Esophagus muscularis mucosa (tissue), 4 donors: ENCODE results near the gene LRRC4C. TPM values are rescaled to one million over a fixed set of nuclear protein-coding genes. Genes with fewer than 3 reads are reported as not detected.

Source experiments
- DNase-seq: peaks from one replicate; pipeline ENCODE4 v3.0.0-alpha.2; 2017; ENCODE audit errors: extremely low spot score
- H3K27ac ChIP-seq, 4 donors: fragments of 200-600 bp; sonication (generic); replicated peaks in 1 of 4; 1 replicate in 3 of 4; 2 replicates in 1 of 4; pipeline ENCODE4 v1.5.1; 2016 to 2019; ENCODE audit warnings: mild to moderate bottlenecking in 1 of 4
- H3K27me3 ChIP-seq, 4 donors: fragments of 200-600 bp; sonication (generic); one replicate each; pipeline versions ENCODE4 v1.5.1 to v1.6.0; 2016 to 2019
- H3K36me3 ChIP-seq, 4 donors: fragments of 200-600 bp; sonication (generic); one replicate each; pipeline ENCODE4 v1.5.1; 2016 to 2019
- H3K4me1 ChIP-seq, 4 donors: fragments of 200-600 bp; sonication (generic); one replicate each; pipeline ENCODE4 v1.5.1; 2016 to 2019
- H3K4me3 ChIP-seq, 4 donors: fragments of 200-600 bp; sonication (generic); 1 replicate in 2 of 4; 2 replicates in 2 of 4; pipeline ENCODE4 v1.5.1; 2016 to 2019; ENCODE audit warnings: mild to moderate bottlenecking in 4 of 4, moderate library complexity in 1 of 4
- H3K9me3 ChIP-seq, 4 donors: fragments of 200-600 bp; sonication (generic); 1 replicate in 3 of 4; 2 replicates in 1 of 4; pipeline ENCODE4 v1.5.1; 2016 to 2019
- EP300 ChIP-seq: sonication (generic); formaldehyde crosslinking; IDR thresholded peaks from one replicate; pipeline ENCODE4 v1.6.1; 2017; ENCODE audit warnings: antibody characterized with exemption
- POLR2A ChIP-seq: fragments of 450-650 bp; IDR thresholded peaks from one replicate; pipeline ENCODE4 v1.6.1; 2017; ENCODE audit warnings: antibody characterized with exemption, moderate library complexity, mild to moderate bottlenecking, low read depth
- POLR2AphosphoS5 ChIP-seq, 2 donors: sonication (generic); formaldehyde crosslinking; IDR thresholded peaks; one replicate each; pipeline ENCODE4 v1.6.1; 2017; ENCODE audit warnings: antibody characterized with exemption in 2 of 2
- WGBS: methylation state at CpG from one replicate; pipeline ENCODE4 v1.1.5; 2018; 5-methylcytosine and 5-hydroxymethylcytosine counted together
- intact Hi-C: fragments of 100-400 bp; cut with DNase I; formaldehyde crosslinking; loops from one replicate; pipeline ENCODE4 v1.15.1; 2023
- total RNA-seq, 4 donors: library from RNA; depleted of rRNA; stranded (reverse); fragments of >200 nt; gene quantifications; one replicate each; pipeline versions ENCODE4 v1.1.0 to v1.2.1, GENCODE V29; 2016
- TF ChIP-seq, protein P1 (sequence below), 3 experiments: fragments of 200-600 bp in 2 of 3; fragments of 450-650 bp in 1 of 3; sonication (generic) in 2 of 3; IDR thresholded peaks; one replicate each; pipeline ENCODE4 v1.5.1; 2017 to 2019; ENCODE audit warnings: antibody characterized with exemption in 3 of 3, mild to moderate bottlenecking in 2 of 3, moderate library complexity in 1 of 3

The LRRC4C gene
- total RNA-seq, 4 donors from 2014 or later = 1.2 to 4.0 (median 2.2) TPM

DNA sequence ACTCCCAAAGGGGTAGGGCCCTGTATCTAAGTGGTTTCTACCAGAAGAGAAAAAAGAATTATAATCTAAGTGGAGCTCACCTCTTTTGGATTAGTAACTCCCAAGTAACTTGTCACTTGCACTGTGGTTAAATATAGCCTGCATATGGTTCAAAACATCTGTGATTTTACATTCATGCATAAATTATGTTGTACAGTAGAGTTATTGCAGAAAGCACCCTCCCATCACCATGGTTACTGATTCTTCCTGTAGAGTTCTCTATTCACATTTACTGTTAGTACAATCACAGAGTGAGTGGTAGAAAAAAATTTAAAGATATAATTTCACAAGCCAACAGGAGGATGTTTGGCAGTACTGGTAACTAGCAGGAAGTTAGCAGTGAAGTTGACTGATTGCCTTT lies 80.4 kb downstream of the LRRC4C start:
- no peak overlapping the region for H3K4me3 ChIP-seq
- intact Hi-C loops = no loop called here
- H3K9me3 ChIP-seq = no peaks in the 10 kb centered on the region
- no peak for DNase-seq
- no peaks in the 10 kb centered on the region for H3K4me1 ChIP-seq
- H3K36me3 ChIP-seq = no peaks in the 10 kb centered on the region
- H3K27ac ChIP-seq = no peak overlapping the region
- TF ChIP-seq POLR2A (no peak), POLR2AphosphoS5 (IDR thresholded peaks at IDR 0.05) (no peak)
- H3K27me3 ChIP-seq = no peaks in the 10 kb centered on the region

DNA sequence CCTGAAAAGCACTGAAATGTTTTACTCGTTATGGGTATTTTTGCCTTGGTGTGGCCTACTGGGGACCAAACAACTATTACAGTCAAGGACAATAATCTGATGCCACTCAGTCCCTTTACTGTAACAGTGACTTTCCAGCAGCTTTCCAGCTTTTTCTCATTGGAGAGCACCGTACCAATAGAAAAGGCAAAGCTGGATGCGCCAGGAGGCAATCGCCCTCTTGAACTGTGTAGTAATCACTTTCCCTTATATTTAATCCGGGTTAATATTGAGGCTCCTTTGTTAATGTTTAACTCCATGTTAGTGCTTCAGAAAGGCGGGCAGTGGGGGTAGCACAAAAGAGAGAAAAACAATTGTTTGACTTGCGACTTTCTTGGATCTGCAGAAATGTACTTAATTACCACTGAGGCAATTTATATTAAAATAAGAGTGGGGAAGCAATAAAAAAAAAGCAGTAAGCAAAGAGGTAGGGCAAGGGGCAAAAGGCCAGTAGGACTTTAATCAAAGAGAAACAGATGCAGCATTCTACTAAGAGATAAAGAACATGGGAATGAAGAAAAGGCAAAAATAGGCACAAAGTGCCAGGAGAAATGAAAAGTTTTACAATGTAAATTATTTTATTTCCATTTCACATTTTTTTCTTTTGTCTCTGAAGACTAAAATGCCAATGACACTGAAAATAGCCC lies 81.6 kb downstream of the LRRC4C start:
- Histone ChIP-seq H3K4me1 (no peaks in the 10 kb centered on the region), H3K36me3 (no peaks in the 10 kb centered on the region), H3K4me3 (no peak overlapping the region), H3K27me3 (no peaks in the 10 kb centered on the region), H3K9me3 (no peaks in the 10 kb centered on the region), H3K27ac (no peak overlapping the region)
- no peak for TF ChIP-seq EP300
- TF ChIP-seq POLR2AphosphoS5 (IDR thresholded peaks at IDR 0.05) = no peak
- TF ChIP-seq, protein P1, sequence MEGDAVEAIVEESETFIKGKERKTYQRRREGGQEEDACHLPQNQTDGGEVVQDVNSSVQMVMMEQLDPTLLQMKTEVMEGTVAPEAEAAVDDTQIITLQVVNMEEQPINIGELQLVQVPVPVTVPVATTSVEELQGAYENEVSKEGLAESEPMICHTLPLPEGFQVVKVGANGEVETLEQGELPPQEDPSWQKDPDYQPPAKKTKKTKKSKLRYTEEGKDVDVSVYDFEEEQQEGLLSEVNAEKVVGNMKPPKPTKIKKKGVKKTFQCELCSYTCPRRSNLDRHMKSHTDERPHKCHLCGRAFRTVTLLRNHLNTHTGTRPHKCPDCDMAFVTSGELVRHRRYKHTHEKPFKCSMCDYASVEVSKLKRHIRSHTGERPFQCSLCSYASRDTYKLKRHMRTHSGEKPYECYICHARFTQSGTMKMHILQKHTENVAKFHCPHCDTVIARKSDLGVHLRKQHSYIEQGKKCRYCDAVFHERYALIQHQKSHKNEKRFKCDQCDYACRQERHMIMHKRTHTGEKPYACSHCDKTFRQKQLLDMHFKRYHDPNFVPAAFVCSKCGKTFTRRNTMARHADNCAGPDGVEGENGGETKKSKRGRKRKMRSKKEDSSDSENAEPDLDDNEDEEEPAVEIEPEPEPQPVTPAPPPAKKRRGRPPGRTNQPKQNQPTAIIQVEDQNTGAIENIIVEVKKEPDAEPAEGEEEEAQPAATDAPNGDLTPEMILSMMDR (IDR thresholded peaks at IDR 0.05) = no peak
- TF ChIP-seq POLR2A = no peak
- no peak for DNase-seq
- WGBS = 90% methylated on average over 7 of the region's 7 CpGs
- intact Hi-C loops = no loop called here

DNA sequence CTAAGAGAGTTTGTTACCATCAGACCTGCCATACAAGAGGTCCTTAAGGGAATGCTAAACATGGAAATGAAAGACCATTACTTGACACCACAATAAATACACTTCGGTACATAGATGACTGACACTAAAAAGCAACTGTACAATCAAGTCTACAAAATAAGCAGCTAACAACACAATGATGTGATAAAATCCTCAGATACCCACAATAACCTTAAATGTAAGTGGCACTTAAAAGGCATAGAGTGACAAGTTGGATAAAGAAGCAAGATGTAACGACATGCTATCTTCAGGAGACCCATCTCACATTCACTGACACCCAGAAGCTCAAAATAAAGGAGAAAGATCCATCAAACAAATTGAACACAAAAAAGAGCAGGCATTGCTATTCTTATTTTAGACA lies 107.6 kb downstream of the LRRC4C start:
- TF ChIP-seq, protein P1 (IDR thresholded peaks at IDR 0.05) = no peak
- TF ChIP-seq EP300 (no peak), POLR2A (no peak), POLR2AphosphoS5 (IDR thresholded peaks at IDR 0.05) (no peak)
- Histone ChIP-seq H3K27me3 (no peaks in the 10 kb centered on the region), H3K4me1 (no peaks in the 10 kb centered on the region), H3K9me3 (no peaks in the 10 kb centered on the region), H3K36me3 (no peaks in the 10 kb centered on the region), H3K27ac (no peak overlapping the region), H3K4me3 (no peak overlapping the region)
- DNase-seq = no peak
- intact Hi-C loops = no loop called here
- 50% methylated on average over 2 of the region's 2 CpGs for WGBS

DNA sequence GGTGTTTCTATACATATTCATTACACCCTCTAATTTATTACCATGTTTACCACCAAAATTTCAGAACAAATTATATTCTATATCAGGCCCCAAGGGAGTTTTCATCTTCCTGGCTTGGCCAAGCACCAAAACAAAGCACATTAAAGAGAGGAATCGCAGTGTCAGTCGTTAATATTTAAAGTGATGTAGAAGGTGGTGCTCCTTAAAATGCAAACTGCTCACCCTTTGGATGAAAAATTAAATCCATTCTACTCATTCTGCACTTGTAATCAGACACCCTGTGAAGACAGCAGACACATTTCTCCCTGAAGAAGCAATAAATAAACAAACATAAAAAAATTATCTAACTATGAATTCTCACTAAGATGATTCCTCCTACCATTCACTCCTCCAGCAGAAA lies 113.4 kb downstream of the LRRC4C start:
- TF ChIP-seq, protein P1 (IDR thresholded peaks at IDR 0.05) = no peak
- no peak for TF ChIP-seq POLR2A
- 86% methylated on average over 2 of the region's 2 CpGs for WGBS
- intact Hi-C loops = no loop called here
- no peaks in the 10 kb centered on the region for H3K27me3 ChIP-seq
- no peak for DNase-seq
- H3K4me1 ChIP-seq = no peaks in the 10 kb centered on the region
- H3K4me3 ChIP-seq = no peak overlapping the region
- no peaks in the 10 kb centered on the region for H3K9me3 ChIP-seq
- no peak overlapping the region for H3K27ac ChIP-seq
- no peaks in the 10 kb centered on the region for H3K36me3 ChIP-seq

DNA sequence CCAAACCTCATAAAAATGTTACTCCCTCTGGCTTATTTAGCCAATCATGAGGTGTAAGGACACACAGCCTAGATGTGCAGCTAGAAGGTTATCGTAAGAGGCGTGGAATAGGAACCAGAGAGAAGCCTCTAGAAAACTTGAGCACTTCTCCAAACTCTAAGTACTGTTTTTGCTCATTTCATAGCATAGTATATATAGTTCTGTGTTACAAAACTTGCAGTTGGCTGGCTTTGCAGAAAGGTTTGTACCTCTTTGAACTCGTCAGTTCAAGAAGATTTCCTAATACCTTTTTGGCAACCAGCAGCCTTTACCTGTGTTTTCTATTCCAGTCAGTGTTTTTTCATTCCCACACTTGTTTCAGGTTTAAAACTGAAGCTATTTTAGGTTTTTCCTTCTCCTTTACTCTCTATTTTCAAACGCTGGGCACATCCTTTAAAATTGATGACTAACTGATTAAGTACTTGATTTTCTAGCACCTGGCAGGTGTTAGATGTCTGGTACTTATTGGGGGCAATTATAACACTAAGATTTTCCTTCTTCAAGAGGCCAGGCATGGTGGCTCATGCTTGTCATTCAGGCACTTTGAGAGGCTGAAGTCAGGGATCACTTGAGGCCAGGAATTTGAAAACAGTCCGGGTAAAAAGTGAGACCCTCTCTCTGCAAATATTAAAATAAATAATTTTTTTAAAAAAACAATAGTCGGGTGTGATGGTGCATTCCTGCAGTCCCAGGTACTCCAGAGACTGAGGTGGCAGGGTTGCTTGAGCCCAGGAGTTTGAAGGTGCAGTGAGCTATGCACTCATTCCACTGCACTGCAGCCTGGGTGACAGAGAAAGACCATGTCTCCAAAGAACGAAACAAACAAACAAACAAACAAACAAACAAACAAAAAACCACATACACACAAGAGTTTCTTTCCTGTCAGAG lies 125.2 kb downstream of the LRRC4C start:
- intact Hi-C loops = no loop called here
- Histone ChIP-seq H3K4me1 (no peaks in the 10 kb centered on the region), H3K4me3 (no peak overlapping the region), H3K27ac (no peak overlapping the region), H3K9me3 (no peaks in the 10 kb centered on the region), H3K27me3 (no peaks in the 10 kb centered on the region), H3K36me3 (no peaks in the 10 kb centered on the region)
- DNase-seq = no peak
- 70% methylated on average over 7 of the region's 7 CpGs for WGBS
- TF ChIP-seq POLR2AphosphoS5 (IDR thresholded peaks at IDR 0.05) (no peak), EP300 (no peak), POLR2A (no peak)
- TF ChIP-seq, protein P1 (IDR thresholded peaks at IDR 0.05) = no peak
